Upper lobe of left lung (tissue), 6 donors: ENCODE data around the gene UGT1A6. TPM values are rescaled to one million over a fixed set of nuclear protein-coding genes. Genes with fewer than 3 reads are reported as not detected.

Source experiments
- ATAC-seq, 2 donors: fragments of 200-7000 bp; cut with Tn5 transposase; one replicate each; pipeline ENCODE4 v1.9.1; 2022; ENCODE audit warnings: mild to moderate bottlenecking in 2 of 2, moderate library complexity in 2 of 2; ENCODE audit not compliant: low FRiP score in 2 of 2
- DNase-seq, 2 donors: peaks; one replicate each; pipeline ENCODE4 v3.0.0-alpha.2; 2019 to 2020
- H3K27ac ChIP-seq, 4 donors: fragments of 200-600 bp; sonication (generic); one replicate each; pipeline ENCODE4 v1.5.1; 2016 to 2019
- H3K27me3 ChIP-seq, 4 donors: fragments of 200-600 bp; sonication (generic); one replicate each; pipeline ENCODE4 v1.5.1; 2017 to 2019
- H3K36me3 ChIP-seq, 4 donors: fragments of 200-600 bp; sonication (generic); one replicate each; pipeline ENCODE4 v1.5.1; 2016 to 2019
- H3K4me1 ChIP-seq, 4 donors: fragments of 200-600 bp; sonication (generic); one replicate each; pipeline ENCODE4 v1.5.1; 2018 to 2019
- H3K4me3 ChIP-seq, 4 donors: fragments of 200-600 bp; sonication (generic); one replicate each; pipeline ENCODE4 v1.5.1; 2017 to 2019; ENCODE audit warnings: mild to moderate bottlenecking in 2 of 4, moderate library complexity in 1 of 4
- H3K9me3 ChIP-seq, 4 donors: fragments of 200-600 bp; sonication (generic); one replicate each; pipeline ENCODE4 v1.5.1; 2018 to 2019
- CTCF ChIP-seq, 6 experiments: fragments of 450-650 bp in 4 of 6; fragments of 200-600 bp in 2 of 6; sonication (generic) in 2 of 6; IDR thresholded peaks; one replicate each; pipeline ENCODE4 v1.5.1; 2016 to 2019; ENCODE audit warnings: antibody characterized with exemption in 6 of 6
- EP300 ChIP-seq, 4 donors: sonication (generic); formaldehyde crosslinking; IDR thresholded peaks; one replicate each; pipeline ENCODE4 v1.5.1; 2017; ENCODE audit warnings: antibody characterized with exemption in 4 of 4, control low read depth in 2 of 4
- POLR2A ChIP-seq, 4 donors: fragments of 450-650 bp; IDR thresholded peaks; one replicate each; pipeline ENCODE4 v1.5.1; 2016 to 2017; ENCODE audit warnings: antibody characterized with exemption in 4 of 4, mild to moderate bottlenecking in 2 of 4
- POLR2AphosphoS5 ChIP-seq, 2 donors: sonication (generic); formaldehyde crosslinking; IDR thresholded peaks; one replicate each; pipeline ENCODE4 v1.5.1; 2017; ENCODE audit warnings: antibody characterized with exemption in 2 of 2
- WGBS, 2 donors: methylation state at CpG; one replicate each; pipeline ENCODE4 v1.1.5; 2017 to 2018; 5-methylcytosine and 5-hydroxymethylcytosine counted together
- total RNA-seq, 6 donors: library from RNA; depleted of rRNA in 4 of 6; stranded (reverse); fragments of >200 nt in 4 of 6; gene quantifications; one replicate each; pipeline versions ENCODE4 v1.1.0 to v1.2.1, GENCODE V29; 2016 to 2021
- donor health status: DM: no; HTN: no; CAD: no; lungs with moderate emphysema.
- donor health status: DM: no; HTN: yes; CAD: no; lungs with severe emphysema.

Gene UGT1A6
- total RNA-seq, 6 donors from 2014 or later = 0.15 to 5.0 (median 0.33) TPM; not detected in 1

GRCh38 chr2:233673896-233674295 is 18.8 kb upstream of the UGT1A6 start:
- no peak for DNase-seq
- H3K4me1 ChIP-seq = no peaks in the 10 kb centered on the region
- TF ChIP-seq EP300 (IDR thresholded peaks at IDR 0.05) (no peak), CTCF (IDR thresholded peaks at IDR 0.05) (no peak), POLR2AphosphoS5 (IDR thresholded peaks at IDR 0.05) (no peak), POLR2A (IDR thresholded peaks at IDR 0.05) (no peak)
- no peak overlapping the region for H3K27ac ChIP-seq
- H3K9me3 ChIP-seq = no peaks in the 10 kb centered on the region
- H3K36me3 ChIP-seq = no peaks in the 10 kb centered on the region
- no peaks in the 10 kb centered on the region for H3K27me3 ChIP-seq
- no peak for ATAC-seq
- H3K4me3 ChIP-seq = no peak overlapping the region

- DNase-seq = no peak
- H3K36me3 ChIP-seq = no peaks in the 10 kb centered on the region
- no peak overlapping the region for H3K27ac ChIP-seq
- no peaks in the 10 kb centered on the region for H3K4me1 ChIP-seq
- H3K9me3 ChIP-seq = no peaks in the 10 kb centered on the region
- TF ChIP-seq POLR2A (IDR thresholded peaks at IDR 0.05) = no peak
- no peak for TF ChIP-seq EP300 (IDR thresholded peaks at IDR 0.05)
- no peak for TF ChIP-seq CTCF (IDR thresholded peaks at IDR 0.05)
- TF ChIP-seq POLR2AphosphoS5 (IDR thresholded peaks at IDR 0.05) = no peak
- H3K4me3 ChIP-seq = no peak overlapping the region
- H3K27me3 ChIP-seq = no peaks in the 10 kb centered on the region
- WGBS, 2 donors = 61 to 76% methylated on average over 1 of the region's 1 CpG
- no peak for ATAC-seq
Measured at GRCh38 chr2:233674314-233674713, 18.4 kb upstream of the UGT1A6 start.

GRCh38 chr2:233674995-233675394 is 17.7 kb upstream of the UGT1A6 start:
- DNase-seq (no peak), ATAC-seq (no peak)
- Histone ChIP-seq H3K36me3 (no peaks in the 10 kb centered on the region), H3K9me3 (no peaks in the 10 kb centered on the region), H3K27me3 (no peaks in the 10 kb centered on the region), H3K4me3 (no peak overlapping the region), H3K4me1 (no peaks in the 10 kb centered on the region), H3K27ac (no peak overlapping the region)
- no peak for TF ChIP-seq POLR2AphosphoS5 (IDR thresholded peaks at IDR 0.05)
- TF ChIP-seq CTCF (IDR thresholded peaks at IDR 0.05) = no peak
- no peak for TF ChIP-seq POLR2A (IDR thresholded peaks at IDR 0.05)
- TF ChIP-seq EP300 (IDR thresholded peaks at IDR 0.05) = no peak
- 34 to 56% methylated on average over 4 of the region's 4 CpGs for WGBS, 2 donors

GRCh38 chr2:233676046-233676445 is 16.6 kb upstream of the UGT1A6 start:
- no peak overlapping the region for H3K4me3 ChIP-seq
- WGBS, 2 donors = 82 to 91% methylated on average over 2 of the region's 2 CpGs
- H3K4me1 ChIP-seq = no peaks in the 10 kb centered on the region
- H3K9me3 ChIP-seq = no peaks in the 10 kb centered on the region
- TF ChIP-seq CTCF (IDR thresholded peaks at IDR 0.05) (no peak), POLR2A (IDR thresholded peaks at IDR 0.05) (no peak), EP300 (IDR thresholded peaks at IDR 0.05) (no peak), POLR2AphosphoS5 (IDR thresholded peaks at IDR 0.05) (no peak)
- DNase-seq (no peak), ATAC-seq (no peak)
- H3K27me3 ChIP-seq = no peaks in the 10 kb centered on the region
- H3K36me3 ChIP-seq = no peaks in the 10 kb centered on the region
- no peak overlapping the region for H3K27ac ChIP-seq

- H3K4me1 ChIP-seq = no peaks in the 10 kb centered on the region
- no peak overlapping the region for H3K27ac ChIP-seq
- WGBS, 2 donors = 69 to 77% methylated on average over 4 of the region's 4 CpGs
- no peak for ATAC-seq
- no peak for DNase-seq
- H3K9me3 ChIP-seq = no peaks in the 10 kb centered on the region
- no peaks in the 10 kb centered on the region for H3K36me3 ChIP-seq
- H3K4me3 ChIP-seq = no peak overlapping the region
- no peaks in the 10 kb centered on the region for H3K27me3 ChIP-seq
- TF ChIP-seq EP300 (IDR thresholded peaks at IDR 0.05) (no peak), POLR2A (IDR thresholded peaks at IDR 0.05) (no peak), POLR2AphosphoS5 (IDR thresholded peaks at IDR 0.05) (no peak), CTCF (IDR thresholded peaks at IDR 0.05) (no peak)
Measured at GRCh38 chr2:233679196-233679595, 13.5 kb upstream of the UGT1A6 start.
